22Rv1 (cell line): ENCODE results near the gene KRTAP25-1.

Source experiments
- H3K27ac ChIP-seq: fragments of 450-650 bp; 2 replicates; pipeline ENCODE4 v1.5.1; 2017
- CTCF ChIP-seq: fragments of 450-650 bp; IDR thresholded peaks from 2 replicates; pipeline ENCODE4 v1.5.1; 2017; ENCODE audit warnings: mild to moderate bottlenecking
- ZFX ChIP-seq: fragments of 450-650 bp; IDR thresholded peaks from 2 replicates; pipeline ENCODE4 v1.6.1; 2017; ENCODE audit warnings: antibody characterized with exemption, borderline replicate concordance

Gene KRTAP25-1, protein sequence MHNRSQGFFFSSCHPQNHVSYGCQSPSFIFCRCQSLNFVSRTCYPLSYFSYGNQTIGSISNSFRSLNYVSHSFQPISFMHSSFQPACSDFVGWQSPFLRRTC

GRCh38 chr21:30289215-30289614 lies at the start of gene KRTAP25-1:
Gene KRTAP25-1 (minus strand): TSS chr21:30289514. CDS start chr21:30289490, 24 bp downstream.
- TF ChIP-seq CTCF: no peak
- TF ChIP-seq ZFX: no peak
- H3K27ac ChIP-seq: no peak within 1 kb of the TSS

GRCh38 chr21:30338717-30339116 lies 49.4 kb upstream of the KRTAP25-1 start:
- no peak overlapping the region for H3K27ac ChIP-seq
- TF ChIP-seq CTCF (no peak), ZFX (no peak)

DNA sequence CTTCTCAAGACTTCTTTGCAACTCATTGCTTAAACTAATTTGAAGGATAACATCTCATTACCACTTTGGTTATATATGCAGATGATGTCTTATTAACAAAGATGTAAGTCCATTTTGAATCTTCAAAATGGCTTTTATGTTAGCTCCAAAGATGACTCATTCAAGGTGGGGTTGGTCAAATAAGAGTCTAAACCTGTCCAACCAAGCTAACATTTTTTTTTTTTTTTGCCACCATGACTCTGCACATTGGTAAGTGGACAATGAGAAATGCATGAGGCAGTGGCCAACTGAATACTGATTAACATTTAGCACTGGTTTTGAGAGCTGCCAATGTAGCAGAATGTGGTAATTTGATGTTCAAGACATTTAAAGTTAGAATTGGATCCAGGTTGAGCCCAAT lies 48.5 kb upstream of the KRTAP25-1 start:
- no peak overlapping the region for H3K27ac ChIP-seq
- TF ChIP-seq CTCF: no peak
- TF ChIP-seq ZFX: no peak

- H3K27ac ChIP-seq: no peak within 1 kb of the TSS
- no peak for TF ChIP-seq ZFX
- no peak for TF ChIP-seq CTCF
Measured at GRCh38 chr21:30337276-30337744, 48.0 kb upstream of the KRTAP25-1 start, which contains the start of gene KRTAP27-1. Gene KRTAP27-1 (minus strand): TSS chr21:30337694. CDS start chr21:30337668, 26 bp downstream.

DNA sequence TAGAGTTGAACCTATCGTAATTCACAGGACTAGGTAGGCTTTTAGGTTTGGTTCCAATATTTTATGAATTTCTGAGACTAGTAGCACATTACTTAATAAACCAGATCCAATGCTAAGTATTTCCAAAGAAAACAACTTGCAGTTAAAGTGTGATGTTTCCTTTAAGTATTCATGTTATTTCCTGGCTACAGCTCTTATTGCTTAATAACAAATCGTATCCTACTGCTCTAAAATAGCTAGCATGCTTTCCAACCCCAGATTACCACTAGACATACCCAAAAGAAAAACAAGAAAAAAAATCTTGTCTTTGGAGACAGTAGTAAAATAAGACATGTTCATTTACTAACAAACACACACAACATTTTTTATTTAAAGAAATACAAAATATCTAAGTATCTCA lies 47.3 kb upstream of the KRTAP25-1 start:
- no peak overlapping the region for H3K27ac ChIP-seq

GRCh38 chr21:30333736-30334135 lies 44.4 kb upstream of the KRTAP25-1 start:
- TF ChIP-seq ZFX: no peak
- TF ChIP-seq CTCF: no peak
- no peak overlapping the region for H3K27ac ChIP-seq

More for the DNA sequence above, 47.3 kb upstream of the KRTAP25-1 start:
- TF ChIP-seq ZFX: no peak
- no peak for TF ChIP-seq CTCF

DNA sequence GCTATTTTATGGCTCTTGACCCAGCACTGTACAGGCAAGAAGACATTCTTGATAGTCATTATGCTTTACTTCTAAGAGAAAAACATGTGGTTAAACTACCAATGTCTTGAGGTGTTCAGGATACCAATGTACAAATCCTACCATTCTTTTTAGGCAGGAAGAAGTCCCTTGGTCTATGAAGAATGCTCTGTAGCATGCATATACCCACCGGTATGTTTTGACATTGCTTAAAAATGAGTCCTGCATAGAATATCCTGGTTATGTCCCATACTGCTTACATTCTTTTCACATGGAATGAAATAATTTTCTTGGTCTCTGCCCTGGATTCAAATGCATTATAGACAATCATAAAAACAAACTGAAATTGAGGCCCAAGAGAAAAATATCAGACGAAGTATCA lies 43.4 kb upstream of the KRTAP25-1 start:
- H3K27ac ChIP-seq: no peak overlapping the region
- TF ChIP-seq CTCF: no peak
- no peak for TF ChIP-seq ZFX
